GM08714 (cell line): Measurements from ENCODE around the gene ASCL1.

ENCODE experiments used
- H3K4me3 ChIP-seq: fragments of 200-500 bp; sonication (Bioruptor generic); 2 replicates; pipeline ENCODE4 v1.5.1; 2014; ENCODE audit warnings: mild to moderate bottlenecking, low read length, inconsistent platforms
- ZNF274 ChIP-seq: IDR thresholded peaks from 2 replicates; pipeline ENCODE4 v1.6.1; 2012; ENCODE audit warnings: mild to moderate bottlenecking, low read depth, low read length

ASCL1 gene

GRCh38 chr12:102933168-102933567, 24.3 kb upstream of the ASCL1 start:
- no peak for TF ChIP-seq ZNF274
- H3K4me3 ChIP-seq, result no peak overlapping the region

DNA sequence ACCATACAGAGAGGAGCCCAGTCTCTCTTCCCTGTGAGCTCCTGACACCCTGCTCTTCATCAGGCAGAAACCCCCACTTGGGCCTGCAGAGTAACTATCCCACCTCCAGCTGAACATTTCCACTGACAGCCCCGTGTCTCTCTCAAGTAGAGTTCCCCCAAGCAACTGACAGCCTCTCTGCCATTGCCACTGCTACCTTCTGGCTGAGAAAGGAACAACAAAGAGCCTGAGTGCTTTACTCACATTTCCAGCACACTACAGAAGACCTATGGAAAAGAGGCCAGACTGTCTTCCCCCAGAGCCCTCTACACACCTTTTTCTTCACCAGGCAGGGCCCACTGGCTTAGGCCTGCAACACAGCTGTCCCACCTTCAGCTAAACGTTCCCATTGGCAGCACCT, 18.4 kb upstream of the ASCL1 start:
- no peak overlapping the region for H3K4me3 ChIP-seq
- no peak for TF ChIP-seq ZNF274

DNA sequence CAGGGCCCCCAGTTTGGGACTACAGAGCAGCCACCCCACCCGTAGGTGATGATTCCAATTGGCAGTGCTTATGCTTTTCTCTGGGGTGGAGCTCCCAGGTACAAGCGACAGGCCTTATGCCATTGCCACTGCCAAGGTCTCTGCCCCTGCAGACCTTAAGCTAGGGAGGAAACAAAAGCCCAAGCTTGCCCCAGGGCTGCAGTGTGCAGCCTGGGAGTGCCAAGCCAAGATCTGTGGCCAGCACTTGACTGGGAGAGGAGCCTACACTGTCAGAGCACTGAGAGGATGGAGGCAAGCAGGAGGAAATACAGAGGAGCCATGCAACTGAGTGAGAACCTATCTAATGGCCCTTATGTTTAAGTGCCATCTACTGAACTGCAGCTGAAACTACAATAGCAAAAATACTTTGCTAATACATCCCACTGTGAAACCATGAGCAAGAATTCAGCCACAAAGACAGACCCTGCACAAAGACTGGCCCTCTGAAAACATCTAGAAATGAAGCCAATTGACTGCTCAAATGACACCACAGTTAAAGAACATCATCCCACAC, 17.7 kb upstream of the ASCL1 start:
- TF ChIP-seq ZNF274, result no peak
- H3K4me3 ChIP-seq, result no peak overlapping the region

DNA sequence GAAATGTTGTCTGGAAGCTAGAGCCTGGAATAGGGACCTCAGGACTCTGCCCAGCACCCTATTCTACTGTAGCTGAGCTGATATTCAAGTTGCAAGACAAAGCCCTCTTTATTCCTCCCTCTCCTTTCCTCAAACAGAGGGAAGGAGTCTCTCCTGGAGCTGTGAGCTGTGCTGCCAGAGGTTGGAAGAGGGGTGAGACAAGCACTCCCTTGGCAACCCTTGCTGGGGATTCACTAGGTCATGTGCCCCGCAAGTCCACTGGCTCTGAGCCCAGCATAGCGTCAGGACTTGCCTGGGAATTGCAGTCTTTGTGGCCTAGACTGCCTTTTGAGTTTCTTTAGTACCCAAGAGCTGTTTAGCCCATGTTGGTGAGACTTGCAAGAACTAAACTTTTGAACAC, 11.4 kb upstream of the ASCL1 start:
- H3K4me3 ChIP-seq, result no peak overlapping the region
- no peak for TF ChIP-seq ZNF274

DNA sequence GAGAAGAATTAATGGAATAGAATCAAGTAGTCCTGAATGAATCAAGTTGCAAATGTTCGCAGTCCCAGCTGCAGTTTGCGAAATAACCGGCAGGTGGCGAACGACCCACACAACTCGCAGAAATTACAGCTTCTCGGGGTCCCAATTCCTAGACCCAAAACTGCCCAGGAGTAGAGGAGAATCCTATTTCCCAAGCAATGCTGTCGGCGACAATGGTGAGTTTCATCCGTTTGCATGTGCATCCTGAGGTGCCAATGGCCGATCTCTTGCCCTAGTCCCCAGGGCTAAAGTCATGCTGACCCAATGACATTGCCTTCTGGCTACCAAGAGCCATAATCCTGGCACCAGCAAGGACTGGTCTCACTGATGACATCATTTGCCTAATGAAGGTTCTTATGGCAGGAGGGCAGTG, 8.5 kb upstream of the ASCL1 start:
- no peak overlapping the region for H3K4me3 ChIP-seq
- no peak for TF ChIP-seq ZNF274

DNA sequence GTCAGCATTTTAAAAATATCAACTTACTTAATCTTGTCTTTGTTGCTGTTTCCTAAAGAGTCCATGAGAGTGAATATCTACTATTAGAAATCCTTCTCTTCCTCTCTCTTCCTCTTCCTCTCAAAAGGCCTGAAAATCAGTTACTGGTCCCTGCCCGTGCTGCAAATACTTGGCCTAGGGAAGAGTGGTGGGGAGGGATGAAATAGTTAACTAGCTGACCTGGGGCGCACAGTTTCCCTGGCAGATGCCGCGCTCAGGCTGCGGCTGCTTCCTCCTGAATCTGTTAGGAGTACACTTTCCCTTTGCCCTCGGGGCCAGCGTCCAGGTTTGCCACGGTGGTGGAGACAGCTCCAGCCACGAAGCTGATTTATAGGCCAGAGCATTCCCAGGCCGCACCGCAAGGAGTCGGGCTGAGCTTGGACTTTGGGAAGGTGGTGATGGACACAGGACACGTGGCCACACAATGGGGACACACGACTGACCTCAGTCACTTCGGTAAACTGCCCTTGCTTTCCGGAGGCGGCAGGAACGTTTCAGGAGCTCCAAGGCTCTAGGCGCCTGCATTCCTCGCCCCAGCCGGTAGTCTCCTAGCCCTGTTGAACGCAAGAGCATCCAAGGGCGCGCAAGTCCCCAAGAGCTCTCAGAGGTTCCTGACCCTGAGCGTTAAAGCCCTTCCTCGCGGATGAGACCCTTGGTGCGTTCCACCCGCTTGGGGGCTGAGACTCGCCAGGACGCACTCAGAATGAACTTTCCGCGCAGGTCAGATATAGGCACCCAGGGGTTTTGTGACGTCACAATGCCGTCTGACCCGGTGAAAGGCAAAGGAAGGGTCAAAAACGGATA, 7.1 kb upstream of the ASCL1 start:
- no peak for TF ChIP-seq ZNF274
- H3K4me3 ChIP-seq, result peak overlapping the region; percentile 32; the same call in 1 of the 2 replicates

GRCh38 chr12:102950950-102951619, 6.4 kb upstream of the ASCL1 start:
- no peak for TF ChIP-seq ZNF274
- peak overlapping the region; percentile 32; the same call in 1 of the 2 replicates for H3K4me3 ChIP-seq

DNA sequence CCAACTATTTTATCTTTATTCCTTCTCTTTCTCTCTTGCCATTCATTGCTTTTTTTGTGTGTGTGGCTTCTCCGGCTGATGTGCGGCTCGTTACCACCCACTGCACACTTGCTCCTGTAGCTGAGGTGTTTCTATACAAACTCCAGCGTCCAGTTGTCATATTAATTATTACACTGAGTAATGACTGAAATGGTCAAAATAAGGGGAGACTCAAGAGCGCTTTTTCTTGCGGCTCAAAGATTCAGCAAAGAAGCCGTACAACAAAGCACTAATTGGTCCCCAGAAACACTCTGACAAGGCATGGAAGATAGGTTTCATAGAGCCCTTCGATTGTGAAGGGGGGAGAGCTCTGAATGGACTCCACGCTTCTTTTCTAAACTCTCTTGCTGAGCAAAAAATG, 5.6 kb upstream of the ASCL1 start:
- H3K4me3 ChIP-seq, result no peak overlapping the region; the same call in 1 of the 2 replicates
- no peak for TF ChIP-seq ZNF274

DNA sequence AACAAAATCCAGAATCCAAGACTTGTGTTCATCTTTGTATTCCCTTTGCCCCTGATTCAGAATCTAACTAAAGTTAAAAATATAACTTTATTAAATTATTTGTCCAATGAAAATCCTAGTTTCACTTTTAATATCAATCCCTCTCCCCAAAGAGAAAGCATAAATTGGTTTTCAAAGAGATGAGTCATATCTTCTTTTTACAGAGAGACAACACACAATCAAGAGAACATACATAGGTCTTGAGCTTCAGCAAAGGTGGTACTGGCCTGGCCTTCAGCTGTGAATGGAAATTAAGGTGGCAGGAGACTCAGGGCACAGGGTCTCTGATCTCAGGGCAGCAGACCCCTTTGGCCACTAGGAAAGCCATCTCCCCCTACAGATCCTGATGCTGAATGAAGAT, 4.3 kb upstream of the ASCL1 start:
- no peak overlapping the region for H3K4me3 ChIP-seq
- TF ChIP-seq ZNF274, result no peak

DNA sequence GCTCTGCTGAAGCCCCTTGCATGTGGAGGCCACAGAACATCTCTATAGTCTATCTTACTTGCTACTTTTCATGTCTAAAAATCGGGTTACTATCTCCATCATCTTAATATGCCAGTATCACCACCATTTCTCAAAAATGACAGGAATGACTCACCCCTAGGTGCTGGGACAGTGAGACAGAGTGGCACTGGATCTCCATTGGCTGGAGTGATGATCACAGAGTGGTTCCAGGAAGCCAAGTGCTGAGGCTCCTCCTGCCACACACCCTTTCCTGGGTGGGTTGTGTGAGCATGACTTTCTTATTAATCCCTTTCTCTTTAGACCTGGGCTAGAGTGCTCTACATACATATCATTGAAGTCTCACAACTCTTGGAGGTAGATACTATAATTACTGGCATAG, 3.3 kb upstream of the ASCL1 start:
- H3K4me3 ChIP-seq, result no peak overlapping the region
- no peak for TF ChIP-seq ZNF274

- H3K4me3 ChIP-seq, result no peak overlapping the region; the same call in 1 of the 2 replicates
- TF ChIP-seq ZNF274, result no peak
These were observed 1.3 kb upstream of the ASCL1 start for GRCh38 chr12:102955926-102956737.

DNA sequence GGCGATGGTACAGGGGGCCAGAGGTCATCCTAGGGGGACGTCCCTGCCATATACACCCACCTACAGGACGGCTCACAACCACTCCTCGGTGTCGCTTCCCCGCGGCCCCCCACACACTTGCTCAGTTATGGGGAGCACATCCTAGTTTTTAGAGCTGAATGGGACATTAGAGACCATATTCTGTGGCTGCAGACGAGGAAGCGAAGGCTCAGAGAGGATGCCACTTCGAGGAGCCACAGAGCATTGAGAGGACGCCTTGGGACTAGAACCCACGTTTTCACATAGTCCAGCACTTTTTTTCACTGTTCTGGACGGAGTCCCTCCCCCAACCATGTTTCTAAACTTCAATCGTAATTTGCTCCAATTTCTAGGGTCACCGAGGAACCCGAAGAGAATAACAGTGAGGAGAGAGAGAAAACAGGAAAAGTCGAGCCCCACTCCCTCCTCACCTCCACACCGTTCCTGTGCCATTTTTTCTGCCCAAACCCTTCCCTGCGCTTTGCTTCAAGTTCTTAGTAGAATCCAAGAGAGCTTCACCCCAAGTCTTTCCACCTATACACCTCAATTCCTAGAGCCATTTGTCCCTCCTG, 641 bp upstream of the ASCL1 start:
- TF ChIP-seq ZNF274, result no peak
- peak overlapping the region; percentile 47; the same call in 1 of the 2 replicates for H3K4me3 ChIP-seq

DNA sequence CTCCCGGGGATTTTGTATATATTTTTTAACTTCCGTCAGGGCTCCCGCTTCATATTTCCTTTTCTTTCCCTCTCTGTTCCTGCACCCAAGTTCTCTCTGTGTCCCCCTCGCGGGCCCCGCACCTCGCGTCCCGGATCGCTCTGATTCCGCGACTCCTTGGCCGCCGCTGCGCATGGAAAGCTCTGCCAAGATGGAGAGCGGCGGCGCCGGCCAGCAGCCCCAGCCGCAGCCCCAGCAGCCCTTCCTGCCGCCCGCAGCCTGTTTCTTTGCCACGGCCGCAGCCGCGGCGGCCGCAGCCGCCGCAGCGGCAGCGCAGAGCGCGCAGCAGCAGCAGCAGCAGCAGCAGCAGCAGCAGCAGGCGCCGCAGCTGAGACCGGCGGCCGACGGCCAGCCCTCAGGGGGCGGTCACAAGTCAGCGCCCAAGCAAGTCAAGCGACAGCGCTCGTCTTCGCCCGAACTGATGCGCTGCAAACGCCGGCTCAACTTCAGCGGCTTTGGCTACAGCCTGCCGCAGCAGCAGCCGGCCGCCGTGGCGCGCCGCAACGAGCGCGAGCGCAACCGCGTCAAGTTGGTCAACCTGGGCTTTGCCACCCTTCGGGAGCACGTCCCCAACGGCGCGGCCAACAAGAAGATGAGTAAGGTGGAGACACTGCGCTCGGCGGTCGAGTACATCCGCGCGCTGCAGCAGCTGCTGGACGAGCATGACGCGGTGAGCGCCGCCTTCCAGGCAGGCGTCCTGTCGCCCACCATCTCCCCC, 777 bp downstream of the ASCL1 start:
- no peak for TF ChIP-seq ZNF274

DNA sequence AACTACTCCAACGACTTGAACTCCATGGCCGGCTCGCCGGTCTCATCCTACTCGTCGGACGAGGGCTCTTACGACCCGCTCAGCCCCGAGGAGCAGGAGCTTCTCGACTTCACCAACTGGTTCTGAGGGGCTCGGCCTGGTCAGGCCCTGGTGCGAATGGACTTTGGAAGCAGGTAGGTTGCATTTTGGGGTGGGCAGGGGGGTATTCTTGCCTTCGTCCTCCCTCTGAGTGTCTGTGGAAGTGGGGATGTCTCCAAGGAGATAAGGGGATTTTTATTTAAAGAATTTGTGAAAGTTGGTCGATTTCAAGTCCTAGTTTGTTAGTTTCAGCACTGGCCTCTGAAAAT, 1.3 kb downstream of the ASCL1 start:
- peak overlapping the region; percentile 76 for H3K4me3 ChIP-seq
- TF ChIP-seq ZNF274, result no peak

More for the DNA sequence above, 777 bp downstream of the ASCL1 start:
- H3K4me3 ChIP-seq, result peak overlapping the region; percentile 76
